Left ventricle myocardium inferior (tissue), 1 donor: Measurements from ENCODE around the gene ARHGAP23. TPM values are rescaled to one million over a fixed set of nuclear protein-coding genes. Genes with fewer than 3 reads are reported as not detected.

Experiments used
- DNase-seq: peaks from one replicate; pipeline ENCODE4 v3.0.0-alpha.2; 2020
- H3K27ac ChIP-seq: fragments of 200-600 bp; replicated peaks from 2 replicates; pipeline ENCODE4 v1.8.0; 2021
- H3K27me3 ChIP-seq: fragments of 200-600 bp; 2 replicates; pipeline ENCODE4 v1.8.0; 2021; ENCODE audit warnings: low read depth
- H3K36me3 ChIP-seq: fragments of 200-600 bp; 2 replicates; pipeline ENCODE4 v1.8.0; 2021
- H3K4me1 ChIP-seq: fragments of 200-600 bp; 2 replicates; pipeline ENCODE4 v1.8.0; 2021
- H3K4me3 ChIP-seq: fragments of 200-600 bp; 2 replicates; pipeline ENCODE4 v1.8.0; 2021; ENCODE audit warnings: mild to moderate bottlenecking, moderate library complexity
- H3K9me3 ChIP-seq: fragments of 200-600 bp; replicated peaks from 2 replicates; pipeline ENCODE4 v1.8.0; 2021
- CTCF ChIP-seq: fragments of 200-600 bp; IDR thresholded peaks from 2 replicates; pipeline ENCODE4 v1.8.0; 2021; ENCODE audit warnings: antibody characterized with exemption, mild to moderate bottlenecking, borderline replicate concordance
- intact Hi-C: fragments of 100-400 bp; cut with micrococcal nuclease; formaldehyde crosslinking; loops from one replicate; pipeline ENCODE4 v1.11.0; 2022
- total RNA-seq: library from RNA; stranded (reverse); fragmentation: NEBNext Ultra II Directional; extraction: Animal tissue kit (Norgen Biotek cat#: 25700); gene quantifications from one replicate; pipeline ENCODE4 v1.2.1, GENCODE V29; 2021
- donor health status: DM: no; HTN: yes; CAD: no; lungs with severe emphysema.

The ARHGAP23 gene
- total RNA-seq, 1 donor from 2014 or later: 60.8 TPM

GRCh38 chr17:38554430-38555350 lies 126.4 kb downstream of the ARHGAP23 start:
- H3K4me3 ChIP-seq: no peak overlapping the region
- TF ChIP-seq CTCF: no peak
- H3K27ac ChIP-seq: no peak overlapping the region
- no peaks in the 10 kb centered on the region for H3K9me3 ChIP-seq
- H3K4me1 ChIP-seq: peaks cover 32% of the 10 kb centered on the region
- H3K27me3 ChIP-seq: peaks cover 53% of the 10 kb centered on the region
- H3K36me3 ChIP-seq: no peaks in the 10 kb centered on the region
- intact Hi-C loops: loop anchor here (5.0 kb wide), 1 partner anchor 113 kb away; no protein-coding TSS in a partner anchor
- no peak for DNase-seq

GRCh38 chr17:38556239-38556638 lies 128.0 kb downstream of the ARHGAP23 start:
- no peak for DNase-seq
- no peak for TF ChIP-seq CTCF
- H3K9me3 ChIP-seq: no peaks in the 10 kb centered on the region
- H3K27ac ChIP-seq: no peak overlapping the region
- H3K36me3 ChIP-seq: no peaks in the 10 kb centered on the region
- intact Hi-C loops: loop anchor here (5.0 kb wide), 1 partner anchor 111 kb away; no protein-coding TSS in a partner anchor
- peaks cover 63% of the 10 kb centered on the region for H3K27me3 ChIP-seq
- no peak overlapping the region for H3K4me3 ChIP-seq
- peaks cover 32% of the 10 kb centered on the region for H3K4me1 ChIP-seq

GRCh38 chr17:38557396-38557795 lies 129.1 kb downstream of the ARHGAP23 start:
- Histone ChIP-seq H3K27ac (peak overlapping the region; percentile 30), H3K27me3 (peaks cover 70% of the 10 kb centered on the region)
- intact Hi-C loops: loop anchor here (5.0 kb wide), 1 partner anchor 110 kb away; no protein-coding TSS in a partner anchor

GRCh38 chr17:38557836-38558727 lies 129.8 kb downstream of the ARHGAP23 start:
- peaks cover 71% of the 10 kb centered on the region for H3K27me3 ChIP-seq
- DNase-seq: peak; percentile 90
- intact Hi-C loops: loop anchor here (5.0 kb wide), 1 partner anchor 109 kb away; no protein-coding TSS in a partner anchor
- H3K4me3 ChIP-seq: peak overlapping the region; percentile 65
- no peaks in the 10 kb centered on the region for H3K9me3 ChIP-seq
- peak; percentile 94 for TF ChIP-seq CTCF
- peak overlapping the region; percentile 30 for H3K27ac ChIP-seq
- no peaks in the 10 kb centered on the region for H3K36me3 ChIP-seq
- H3K4me1 ChIP-seq: peaks cover 33% of the 10 kb centered on the region

More at GRCh38 chr17:38557396-38557795, 129.1 kb downstream of the ARHGAP23 start:
- Histone ChIP-seq H3K4me1 (peaks cover 32% of the 10 kb centered on the region), H3K9me3 (no peaks in the 10 kb centered on the region), H3K36me3 (no peaks in the 10 kb centered on the region), H3K4me3 (peak overlapping the region; percentile 65)
- no peak for DNase-seq
- TF ChIP-seq CTCF: no peak

- no peak for DNase-seq
- no peak for TF ChIP-seq CTCF
- intact Hi-C loops: loop anchor here (5.0 kb wide), 1 partner anchor 109 kb away; no protein-coding TSS in a partner anchor
- H3K4me3 ChIP-seq: peak overlapping the region; percentile 65
- H3K27ac ChIP-seq: no peak overlapping the region
- no peaks in the 10 kb centered on the region for H3K36me3 ChIP-seq
- H3K4me1 ChIP-seq: peaks cover 39% of the 10 kb centered on the region
- H3K27me3 ChIP-seq: peaks cover 71% of the 10 kb centered on the region
- no peaks in the 10 kb centered on the region for H3K9me3 ChIP-seq
Measured at GRCh38 chr17:38558728-38559050, 130.4 kb downstream of the ARHGAP23 start.
